HepG2 (cell line): ENCODE measurements around the gene HSD11B2. TPM values are rescaled to one million over a fixed set of nuclear protein-coding genes. Genes with fewer than 3 reads are reported as not detected.

Experiments
- ATAC-seq: fragments of 200-7000 bp; cut with Tn5 transposase; 3 replicates; pipeline ENCODE4 v1.9.1; 2020; ENCODE audit warnings: mild to moderate bottlenecking, moderate library complexity
- BruUV-seq: library from RNA; stranded (reverse); fragments of 400-500 nt; replicated peaks from 2 replicates; lab custom pipeline; 2021; lab: Mats Ljungman, UMichigan
- CTCF ChIA-PET: fragments of 300-600 bp; formaldehyde crosslinking; extraction: SDS; loops from one replicate; lab custom pipeline; 2021; ENCODE audit warnings: low total read pairs, inconsistent platforms, low intra/inter-chr PET ratio; lab: Yijun Ruan, JAX
- POLR2A ChIA-PET: fragments of 350-600 bp; sonication (Branson Sonifier 250); formaldehyde crosslinking; loops from one replicate; lab custom pipeline; 2020; ENCODE audit warnings: antibody characterized with exemption, inconsistent platforms; lab: Yijun Ruan, JAX
- DNase-seq: peaks from one replicate; pipeline ENCODE4 v3.0.0-alpha.2; 2015; ENCODE audit warnings: low spot score
- FAIRE-seq: peaks from 3 replicates; lab custom pipeline; 2011; peaks lifted over from hg19 to GRCh38; lab: Jason Lieb, UNC
- H2AFZ ChIP-seq: one replicate; pipeline ENCODE4 v1.6.1; 2011; ENCODE audit warnings: low read length, inconsistent platforms
- H3K27ac ChIP-seq: fragments of 300-600 bp; 3 replicates; pipeline ENCODE4 v1.8.0; 2011; ENCODE audit warnings: mixed run types, mild to moderate bottlenecking, mixed read lengths, low read length, inconsistent platforms; ENCODE audit not compliant: insufficient read depth; ENCODE audit errors: extremely low read length
- H3K27me3 ChIP-seq, 2 experiments: fragments of 200-600 bp in 1 of 2; 2 replicates in 1 of 2; 3 replicates in 1 of 2; pipeline versions ENCODE4 v1.6.0 to v1.8.0; 2011; ENCODE audit warnings: low read length in 2 of 2, mild to moderate bottlenecking in 2 of 2, moderate library complexity in 2 of 2, inconsistent platforms in 1 of 2; ENCODE audit not compliant: insufficient read depth in 2 of 2, control insufficient read depth in 1 of 2
- H3K36me3 ChIP-seq, 2 experiments: fragments of 200-600 bp in 1 of 2; replicated peaks in 1 of 2; 2 replicates in 1 of 2; 3 replicates in 1 of 2; pipeline versions ENCODE4 v1.5.1 to v1.8.0; 2011; ENCODE audit warnings: low read length in 2 of 2, inconsistent platforms in 1 of 2; ENCODE audit not compliant: insufficient read depth in 2 of 2, control insufficient read depth in 1 of 2
- H3K4me1 ChIP-seq: 2 replicates; pipeline ENCODE4 v1.5.1; 2012; ENCODE audit warnings: low read length, inconsistent platforms; ENCODE audit not compliant: insufficient read depth
- H3K4me2 ChIP-seq: 2 replicates; pipeline ENCODE4 v1.6.0; 2011; ENCODE audit warnings: low read depth, low read length, inconsistent platforms
- H3K4me3 ChIP-seq, 3 experiments: fragments of 200-600 bp in 1 of 3; sonication (generic), shearing (Covaris generic) in 1 of 3; replicated peaks in 1 of 3; 2 replicates each; pipeline ENCODE4 v1.5.1; 2011 to 2016; ENCODE audit warnings: low read length in 3 of 3, inconsistent platforms in 2 of 3, low read depth in 2 of 3, mild to moderate bottlenecking in 2 of 3, control low read depth in 1 of 3, mixed read lengths in 1 of 3; ENCODE audit not compliant: insufficient read depth in 1 of 3
- H3K79me2 ChIP-seq: one replicate; pipeline ENCODE4 v1.6.1; 2011; ENCODE audit warnings: low read length, inconsistent platforms; ENCODE audit not compliant: insufficient read depth
- H3K9ac ChIP-seq: 2 replicates; pipeline ENCODE4 v1.6.0; 2011; ENCODE audit warnings: mild to moderate bottlenecking, low read depth, low read length, inconsistent platforms; ENCODE audit not compliant: insufficient read depth
- H3K9me3 ChIP-seq: 2 replicates; pipeline ENCODE4 v1.5.1; 2012; ENCODE audit warnings: mild to moderate bottlenecking, low read length
- H4K20me1 ChIP-seq: 2 replicates; pipeline ENCODE4 v1.6.0; 2011; ENCODE audit warnings: inconsistent platforms, mild to moderate bottlenecking, low read length, moderate library complexity; ENCODE audit not compliant: insufficient read depth
- ATF1 ChIP-seq: IDR thresholded peaks from 2 replicates; pipeline ENCODE4 v1.6.1; 2016; ENCODE audit warnings: mild to moderate bottlenecking, control low read depth
- ESRRA ChIP-seq: sonication (generic); formaldehyde crosslinking; IDR thresholded peaks from 2 replicates; pipeline ENCODE4 v1.5.1; 2020; ENCODE audit warnings: mild to moderate bottlenecking, low read depth, missing genetic modification reagents
- IKZF1 ChIP-seq: fragments of 450-650 bp; IDR thresholded peaks from 2 replicates; pipeline ENCODE4 v1.7.1; 2016
- JUN ChIP-seq: sonication (generic); formaldehyde crosslinking; IDR thresholded peaks from 2 replicates; pipeline ENCODE4 v1.4.0; 2020; ENCODE audit warnings: mild to moderate bottlenecking, missing genetic modification reagents
- NRL ChIP-seq: sonication (generic); formaldehyde crosslinking; IDR thresholded peaks from 2 replicates; pipeline ENCODE4 v1.5.0; 2020; ENCODE audit warnings: missing genetic modification reagents, mild to moderate bottlenecking, moderate library complexity, borderline replicate concordance
- PRMT3 ChIP-seq: sonication (generic); formaldehyde crosslinking; IDR thresholded peaks from 2 replicates; pipeline ENCODE4 v1.8.1; 2022; ENCODE audit warnings: low read depth, mild to moderate bottlenecking, moderate library complexity, missing genetic modification reagents, borderline replicate concordance
- ZBTB37 ChIP-seq: sonication (generic); formaldehyde crosslinking; IDR thresholded peaks from 2 replicates; pipeline ENCODE4 v1.4.0; 2020; ENCODE audit warnings: mild to moderate bottlenecking, missing genetic modification reagents
- ZNF235 ChIP-seq: sonication (generic); formaldehyde crosslinking; IDR thresholded peaks from 2 replicates; pipeline ENCODE4 v1.8.1; 2023; ENCODE audit warnings: mild to moderate bottlenecking, missing genetic modification reagents, borderline replicate concordance
- ZNF260 ChIP-seq: sonication (generic); formaldehyde crosslinking; IDR thresholded peaks from 2 replicates; pipeline ENCODE4 v1.4.0; 2020; ENCODE audit warnings: missing genetic modification reagents, low read depth, mild to moderate bottlenecking, borderline replicate concordance
- ZNF615 ChIP-seq: sonication (generic); formaldehyde crosslinking; IDR thresholded peaks from 2 replicates; pipeline ENCODE4 v1.5.0; 2020; ENCODE audit warnings: mild to moderate bottlenecking, missing genetic modification reagents, borderline replicate concordance
- ZNF616 ChIP-seq: sonication (generic); formaldehyde crosslinking; IDR thresholded peaks from 2 replicates; pipeline ENCODE4 v1.5.0; 2020; ENCODE audit warnings: low read depth, mild to moderate bottlenecking, missing genetic modification reagents
- WGBS: methylation state at CpG from one replicate; pipeline ENCODE4 v1.1.6; 2017; ENCODE audit warnings: low lambda C conversion rate; 5-methylcytosine and 5-hydroxymethylcytosine counted together
- in situ Hi-C: cut with HindIII; loops from 2 replicates; pipeline ENCODE4 v1.10.0; 2017; ENCODE audit warnings: low pct_unique_long_range_greater_than_20kb; ENCODE audit not compliant: extremely low pct_ligation_motif_present
- intact Hi-C: fragments of 100-400 bp; cut with micrococcal nuclease; formaldehyde crosslinking; loops from one replicate; pipeline ENCODE4 v1.10.0; 2022; ENCODE audit not compliant: unreplicated experiment
- polyA plus RNA-seq, 8 experiments: library from polyadenylated mRNA; depleted of rRNA in 3 of 8; stranded (reverse) in 7 of 8; unstranded in 1 of 8; fragments of >200 nt; fragmentation: Illumina TruSeq in 4 of 8; extraction: Trizol in 4 of 8; gene quantifications; 2 replicates each; pipeline versions ENCODE4 v1.2.1 to v1.2.3, GENCODE V29; 2011 to 2016; ENCODE audit warnings: low read depth in 4 of 8, missing spikeins in 1 of 8, mixed read lengths in 1 of 8; ENCODE audit not compliant: insufficient read depth in 1 of 8
- total RNA-seq, 5 experiments: library from RNA; depleted of rRNA; stranded (reverse); fragments of >200 nt; fragmentation: Illumina TruSeq; extraction: Trizol; gene quantifications; 2 replicates each; pipeline ENCODE4 v1.2.3, GENCODE V29; 2016; ENCODE audit warnings: low read depth in 1 of 5
- TF ChIP-seq, protein P1 (sequence below): IDR thresholded peaks from 2 replicates; pipeline ENCODE4 v1.6.1; 2016; ENCODE audit warnings: mild to moderate bottlenecking

The HSD11B2 gene
- total and polyA plus RNA-seq, 2 of the 13 experiments (the other 11 are each of a cell fraction or from before 2014, with no cell fraction given), result 8.9 to 13.6 TPM

- Histone ChIP-seq H3K9me3 (no peaks in the 10 kb centered on the region), H3K27ac (no peak overlapping the region), H3K27me3 (no peaks in the 10 kb centered on the region; a peak in 1 of 5 replicates), H3K79me2 (no peaks in the 10 kb centered on the region), H3K36me3 (no peaks in the 10 kb centered on the region), H3K4me1 (peaks cover 29% of the 10 kb centered on the region), H3K9ac (no peak overlapping the region), H2AFZ (no peak overlapping the region), H3K4me3 (no peak overlapping the region), H4K20me1 (no peaks in the 10 kb centered on the region), H3K4me2 (no peak overlapping the region)
- ChIA-PET CTCF (no interaction called here), POLR2A (no interaction called here)
- 65% methylated on average over 6 of the region's 14 CpGs for WGBS
- no TSS peak for BruUV-seq
- no peak for ATAC-seq
- TF ChIP-seq NRL (CRISPR knock-in tag) (no peak), PRMT3 (no peak), ATF1 (CRISPR knock-in tag) (no peak), ESRRA (CRISPR knock-in tag) (no peak), ZNF260 (no peak), IKZF1 (no peak), ZNF615 (CRISPR knock-in tag) (no peak), ZNF235 (CRISPR knock-in tag) (no peak), ZNF616 (CRISPR knock-in tag) (no peak), ZBTB37 (CRISPR knock-in tag) (no peak), JUN (CRISPR knock-in tag) (no peak)
- TF ChIP-seq, protein P1, sequence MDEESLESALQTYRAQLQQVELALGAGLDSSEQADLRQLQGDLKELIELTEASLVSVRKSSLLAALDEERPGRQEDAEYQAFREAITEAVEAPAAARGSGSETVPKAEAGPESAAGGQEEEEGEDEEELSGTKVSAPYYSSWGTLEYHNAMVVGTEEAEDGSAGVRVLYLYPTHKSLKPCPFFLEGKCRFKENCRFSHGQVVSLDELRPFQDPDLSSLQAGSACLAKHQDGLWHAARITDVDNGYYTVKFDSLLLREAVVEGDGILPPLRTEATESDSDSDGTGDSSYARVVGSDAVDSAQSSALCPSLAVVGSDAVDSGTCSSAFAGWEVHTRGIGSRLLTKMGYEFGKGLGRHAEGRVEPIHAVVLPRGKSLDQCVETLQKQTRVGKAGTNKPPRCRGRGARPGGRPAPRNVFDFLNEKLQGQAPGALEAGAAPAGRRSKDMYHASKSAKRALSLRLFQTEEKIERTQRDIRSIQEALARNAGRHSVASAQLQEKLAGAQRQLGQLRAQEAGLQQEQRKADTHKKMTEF, result no peak
- intact Hi-C loops (no loop called here), in situ Hi-C loops (no loop called here)
- DNase-seq, result no peak
- no peak for FAIRE-seq
Measured at GRCh38 chr16:67400901-67401300, 30.0 kb upstream of the HSD11B2 start.
